K562 (cell line): ENCODE data around the gene NTM.

Experiments used
- CTCF ChIP-seq, 3 experiments: IDR thresholded peaks in 2 of 3; conservative IDR thresholded peaks in 1 of 3; 2 replicates each; pipeline ENCODE4 v1.5.1; 2011 to 2012; ENCODE audit warnings: low read length in 3 of 3, mild to moderate bottlenecking in 3 of 3, control low read depth in 2 of 3, improper control_type of control experiment in 1 of 3, inconsistent platforms in 1 of 3, low read depth in 1 of 3, mixed read lengths in 1 of 3, moderate library complexity in 1 of 3; ENCODE audit not compliant: insufficient read depth in 2 of 3
- ELK1 ChIP-seq: sonication (generic); formaldehyde crosslinking; IDR thresholded peaks from 2 replicates; pipeline ENCODE4 v1.8.1; 2022; ENCODE audit warnings: missing genetic modification reagents
- EP300 ChIP-seq: IDR thresholded peaks from 2 replicates; pipeline ENCODE4 v1.6.1; 2012; ENCODE audit warnings: low read length, improper control_type of control experiment
- KLF1 ChIP-seq: fragments of 450-650 bp; IDR thresholded peaks from 2 replicates; pipeline ENCODE4 v1.6.1; 2016; ENCODE audit warnings: missing genetic modification characterization, missing compliant biosample characterization
- MCM5 ChIP-seq: fragments of 450-650 bp; IDR thresholded peaks from 2 replicates; pipeline ENCODE4 v1.6.1; 2016; ENCODE audit warnings: low read depth
- MTA1 ChIP-seq: fragments of 450-650 bp; IDR thresholded peaks from 2 replicates; pipeline ENCODE4 v1.6.1; 2017; ENCODE audit warnings: borderline replicate concordance
- MYNN ChIP-seq, 2 experiments: sonication (generic); formaldehyde crosslinking in 1 of 2; IDR thresholded peaks; 2 replicates each; pipeline versions ENCODE4 v1.5.0 to v1.6.1; 2016 to 2020; ENCODE audit warnings: antibody characterized with exemption in 1 of 2, missing genetic modification reagents in 1 of 2
- POLR2AphosphoS5 ChIP-seq: IDR thresholded peaks from 2 replicates; pipeline ENCODE4 v1.6.1; 2011; ENCODE audit warnings: mild to moderate bottlenecking, low read depth, low read length, moderate library complexity; ENCODE audit not compliant: control insufficient read depth, insufficient read depth
- ZBTB7A ChIP-seq: IDR thresholded peaks from 2 replicates; pipeline ENCODE4 v1.6.1; 2011; ENCODE audit warnings: low read depth, mild to moderate bottlenecking, low read length, moderate library complexity, borderline replicate concordance; ENCODE audit not compliant: control insufficient read depth

DNA sequence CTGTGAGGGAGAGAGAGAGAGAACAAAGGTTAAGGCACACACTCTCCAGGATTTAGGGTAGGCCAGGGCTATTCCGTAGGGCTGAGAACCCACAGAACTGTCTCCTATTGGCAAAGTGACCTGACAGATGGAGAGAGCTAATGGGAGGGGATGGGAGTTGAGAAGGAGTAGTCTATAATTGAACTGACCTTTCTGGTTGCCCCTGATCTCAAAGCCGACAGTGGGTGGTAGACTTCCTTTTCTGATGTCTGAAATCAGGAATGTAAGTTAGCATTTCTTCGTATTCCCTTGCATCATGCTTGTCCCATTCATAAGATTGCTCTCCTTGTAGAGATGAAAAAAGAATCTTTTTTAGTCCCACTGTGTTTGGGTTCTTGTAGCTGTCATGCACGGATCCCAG is 210.1 kb downstream of the NTM start:
- TF ChIP-seq MCM5 = no peak
- TF ChIP-seq ZBTB7A = no peak
- no peak for TF ChIP-seq MYNN (IDR thresholded peaks at IDR 0.05)
- no peak for TF ChIP-seq MYNN (CRISPR knock-in tag; IDR thresholded peaks at IDR 0.05)
- TF ChIP-seq POLR2AphosphoS5 = no peak
- TF ChIP-seq ELK1 (CRISPR knock-in tag) = no peak
- no peak for TF ChIP-seq KLF1 (tag)
- no peak for TF ChIP-seq MTA1
- TF ChIP-seq EP300 = no peak
- TF ChIP-seq CTCF (IDR thresholded peaks at IDR 0.05 in 2 of 3, conservative IDR thresholded peaks at IDR 0.05 in 1 of 3; ENCODE audit: insufficient read depth in 2 of 3, low read depth in 1 of 3, low read length in 3 of 3) = no peak
